Type B pancreatic cell (in vitro differentiated cells): Measurements from ENCODE around the gene ERICH2. TPM values are rescaled to one million over a fixed set of nuclear protein-coding genes. Genes with fewer than 3 reads are reported as not detected.

Experiments used
- DNase-seq: peaks from one replicate; pipeline ENCODE4 v3.0.0; 2021; ENCODE audit warnings: mixed read lengths; ENCODE audit not compliant: unreplicated experiment; ENCODE audit errors: extremely low spot score
- H3K27ac Mint-ChIP-seq: 2 replicates; pipeline ENCODE4 v1.8.0; 2021; ENCODE audit warnings: mild to moderate bottlenecking, mixed read lengths
- H3K27me3 Mint-ChIP-seq: 2 replicates; pipeline ENCODE4 v1.8.0; 2021; ENCODE audit warnings: mixed read lengths
- H3K36me3 Mint-ChIP-seq: 2 replicates; pipeline ENCODE4 v1.8.0; 2021; ENCODE audit warnings: mixed read lengths
- H3K4me1 Mint-ChIP-seq: one replicate; pipeline ENCODE4 v1.8.0; 2021; ENCODE audit warnings: mixed read lengths; ENCODE audit not compliant: unreplicated experiment
- H3K4me3 Mint-ChIP-seq: 2 replicates; pipeline ENCODE4 v1.8.0; 2021; ENCODE audit warnings: mild to moderate bottlenecking, mixed read lengths
- H3K9me3 Mint-ChIP-seq: 2 replicates; pipeline ENCODE4 v1.8.0; 2021; ENCODE audit warnings: mixed read lengths
- CTCF ChIP-seq: fragments of 200-600 bp; sonication (generic); conservative IDR thresholded peaks from 2 replicates; pipeline ENCODE4 v1.5.0; 2021; ENCODE audit warnings: antibody characterized with exemption, mild to moderate bottlenecking
- total RNA-seq: library from RNA; stranded (reverse); gene quantifications from 2 replicates; pipeline ENCODE4 v1.2.1, GENCODE V29; 2021; ENCODE audit warnings: low replicate concordance

ERICH2 gene
- total RNA-seq, 1 donor from 2014 or later: not detected

DNA sequence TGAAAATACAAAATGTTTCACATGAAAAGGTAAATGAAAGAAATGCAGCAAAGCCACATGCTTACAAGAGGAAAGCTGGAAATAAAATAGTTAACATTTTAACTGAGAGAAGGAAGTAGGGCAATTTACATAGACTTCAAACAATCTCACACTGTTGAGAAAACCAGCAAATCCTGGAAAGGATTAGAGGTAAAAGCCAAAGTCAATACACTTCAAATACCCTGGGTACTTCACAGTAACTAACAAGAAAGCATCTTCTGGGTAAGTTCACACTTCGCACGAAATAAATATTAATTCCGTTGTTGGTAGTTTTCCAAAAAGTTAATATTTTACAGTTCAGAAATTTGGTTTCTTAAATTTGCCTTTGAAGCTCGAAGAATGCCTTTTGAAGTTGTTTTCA, 3.5 kb upstream of the ERICH2 start:
- no peak for DNase-seq
- H3K9me3 Mint-ChIP-seq: no peaks in the 10 kb centered on the region

GRCh38 chr2:170770606-170771420, 635 bp downstream of the ERICH2 start:
- Mint-ChIP-seq H3K27ac (peak overlapping the region; percentile 83), H3K27me3 (peaks cover 35% of the 10 kb centered on the region), H3K4me1 (no peaks in the 10 kb centered on the region), H3K36me3 (no peaks in the 10 kb centered on the region), H3K4me3 (peak overlapping the region; percentile 91), H3K9me3 (no peaks in the 10 kb centered on the region)
- peak; percentile 77 for DNase-seq
- TF ChIP-seq CTCF: no peak

More for the DNA sequence above, 3.5 kb upstream of the ERICH2 start:
- Mint-ChIP-seq H3K36me3 (no peaks in the 10 kb centered on the region), H3K27ac (no peak overlapping the region), H3K27me3 (peaks cover 5% of the 10 kb centered on the region), H3K4me1 (peaks cover 5% of the 10 kb centered on the region), H3K4me3 (no peak overlapping the region)
- no peak for TF ChIP-seq CTCF

- DNase-seq: no peak
- H3K4me1 Mint-ChIP-seq: no peaks in the 10 kb centered on the region
- no peaks in the 10 kb centered on the region for H3K36me3 Mint-ChIP-seq
- TF ChIP-seq CTCF: no peak
- H3K9me3 Mint-ChIP-seq: no peaks in the 10 kb centered on the region
- peak overlapping the region; percentile 90 for H3K4me3 Mint-ChIP-seq
- peaks cover 35% of the 10 kb centered on the region for H3K27me3 Mint-ChIP-seq
- peak overlapping the region; percentile 54 for H3K27ac Mint-ChIP-seq
Observed at GRCh38 chr2:170771421-170771937, 1.3 kb downstream of the ERICH2 start.

DNA sequence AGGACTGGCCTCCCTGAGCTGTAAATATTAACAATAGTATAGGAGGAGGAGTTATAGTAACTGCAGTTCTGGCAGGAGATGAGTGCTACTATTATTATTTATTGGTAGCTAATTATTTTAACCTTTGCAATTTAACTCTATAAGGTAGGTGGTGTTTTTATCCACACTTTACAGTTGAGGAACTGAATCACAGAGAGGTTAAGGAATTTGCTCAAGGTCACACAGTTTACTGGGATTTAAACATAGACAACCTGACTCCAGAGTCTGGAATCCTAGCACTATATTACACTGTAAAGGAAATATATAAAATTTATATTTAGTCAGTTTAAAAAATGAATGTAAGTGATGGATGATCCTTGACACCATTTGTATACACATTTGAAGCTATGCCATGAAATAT, 2.1 kb downstream of the ERICH2 start:
- peaks cover 35% of the 10 kb centered on the region for H3K27me3 Mint-ChIP-seq
- no peaks in the 10 kb centered on the region for H3K4me1 Mint-ChIP-seq
- no peak for DNase-seq
- H3K4me3 Mint-ChIP-seq: peak overlapping the region; percentile 75
- no peaks in the 10 kb centered on the region for H3K36me3 Mint-ChIP-seq
- no peak overlapping the region for H3K27ac Mint-ChIP-seq
- H3K9me3 Mint-ChIP-seq: no peaks in the 10 kb centered on the region
- TF ChIP-seq CTCF: no peak

DNA sequence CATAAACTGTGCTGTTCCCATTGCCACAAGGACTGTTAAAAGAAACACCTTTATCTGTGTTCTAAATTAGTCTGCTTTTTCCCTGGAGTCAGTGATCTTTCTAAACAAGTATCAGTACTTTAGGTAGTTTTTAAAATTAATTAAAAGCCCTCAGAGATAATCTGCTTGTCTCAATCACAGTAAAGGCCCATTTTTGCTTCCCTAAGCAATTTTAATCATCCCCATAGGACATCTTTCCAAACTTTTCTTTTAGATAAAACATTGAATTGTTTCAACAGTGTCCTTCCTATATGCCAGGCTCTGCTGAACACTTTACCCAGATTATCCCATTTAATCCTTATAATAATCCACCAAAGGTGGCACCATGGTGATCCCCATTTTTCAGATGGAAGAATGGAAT, 3.9 kb downstream of the ERICH2 start:
- TF ChIP-seq CTCF: no peak
- H3K9me3 Mint-ChIP-seq: no peaks in the 10 kb centered on the region
- no peaks in the 10 kb centered on the region for H3K36me3 Mint-ChIP-seq
- DNase-seq: no peak
- no peaks in the 10 kb centered on the region for H3K4me1 Mint-ChIP-seq
- H3K4me3 Mint-ChIP-seq: no peak overlapping the region
- peaks cover 38% of the 10 kb centered on the region for H3K27me3 Mint-ChIP-seq
- H3K27ac Mint-ChIP-seq: no peak overlapping the region
